ENCODE measurements around the gene SPDYE3.

GRCh38 chr7:100360135-100360854 is 52.8 kb downstream of the SPDYE3 start:
- TF ChIP-seq FOXP1 (IDR thresholded peaks at IDR 0.05), result no peak
- no peak for TF ChIP-seq FOXP1 (CRISPR knock-in tag; IDR thresholded peaks at IDR 0.05)
- no peak for TF ChIP-seq NFATC3 (CRISPR knock-in tag; IDR thresholded peaks at IDR 0.05)
- TF ChIP-seq GABPA (IDR thresholded peaks at IDR 0.05; ENCODE audit: low read depth, low read length), result no peak
- TF ChIP-seq GABPA (CRISPR knock-in tag; IDR thresholded peaks at IDR 0.05; ENCODE audit: low read depth), result no peak
- no peak for TF ChIP-seq ZNF878 (CRISPR knock-in tag; IDR thresholded peaks at IDR 0.05)
- TF ChIP-seq TAF1 (CRISPR knock-in tag; IDR thresholded peaks at IDR 0.05), result no peak
- no peak for TF ChIP-seq ZBTB33 (CRISPR knock-in tag; IDR thresholded peaks at IDR 0.05)
- TF ChIP-seq CTCF (CRISPR knock-in tag; IDR thresholded peaks at IDR 0.05), result no peak
- no peak for TF ChIP-seq CHD2 (IDR thresholded peaks at IDR 0.05; ENCODE audit: low read depth, low read length)
- TF ChIP-seq MXD1 (CRISPR knock-in tag; IDR thresholded peaks at IDR 0.05), result no peak
- TF ChIP-seq SAFB2 (CRISPR knock-in tag; IDR thresholded peaks at IDR 0.05; ENCODE audit: borderline replicate concordance, low read depth), result no peak
- no peak for TF ChIP-seq TBX3 (IDR thresholded peaks at IDR 0.05; ENCODE audit: borderline replicate concordance)
- TF ChIP-seq CEBPB (IDR thresholded peaks at IDR 0.05; ENCODE audit: borderline replicate concordance, low read depth, low read length), result no peak
- TF ChIP-seq ZBTB1 (CRISPR knock-in tag; IDR thresholded peaks at IDR 0.05; ENCODE audit: borderline replicate concordance), result no peak

All from HepG2 (cell line).